ENCODE results near the gene CDKN2B-AS1.

The CDKN2B-AS1 gene

DNA sequence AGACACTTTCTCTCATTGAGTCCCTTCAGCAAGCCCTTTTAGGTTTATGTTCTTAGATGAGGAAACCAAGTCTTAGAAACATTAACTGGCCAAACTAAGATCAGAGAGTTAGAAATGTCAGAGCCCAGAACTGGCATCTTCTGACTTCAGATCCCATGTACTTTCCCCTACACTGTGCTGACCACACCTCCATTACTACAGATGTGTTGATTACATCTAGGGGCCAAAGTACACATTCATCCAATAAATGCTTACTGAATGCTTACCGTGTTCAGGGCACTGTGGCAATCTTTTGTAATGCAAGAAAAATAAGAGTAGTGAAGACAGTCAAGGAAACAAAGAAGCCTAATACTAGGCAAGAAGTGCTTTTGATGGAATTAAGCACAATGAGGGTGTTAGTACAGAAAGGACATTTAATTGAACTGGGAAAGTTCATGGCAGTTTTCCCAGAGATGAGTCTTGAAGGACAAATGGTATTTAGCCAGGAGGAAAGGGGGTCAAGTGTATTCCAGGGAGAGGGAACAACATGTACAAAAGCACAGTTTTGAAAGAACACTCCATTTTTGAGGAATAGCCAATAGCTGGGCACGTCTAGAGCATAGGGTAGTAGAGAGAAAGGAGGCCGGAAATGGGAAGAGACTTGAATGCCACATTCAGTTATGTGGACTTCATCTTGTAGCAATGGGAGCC, 104.2 kb downstream of the CDKN2B-AS1 start:
- H3K27me3 Mint-ChIP-seq: peaks cover 5% of the 10 kb centered on the region
- peaks cover 22% of the 10 kb centered on the region for H3K4me1 Mint-ChIP-seq (ENCODE audit: low read depth)
- no peak overlapping the region for H3K27ac Mint-ChIP-seq
- no peaks in the 10 kb centered on the region for H3K9me3 Mint-ChIP-seq (ENCODE audit: low read depth)
- no peak overlapping the region for H3K4me3 Mint-ChIP-seq
- H3K36me3 Mint-ChIP-seq: peaks cover 4% of the 10 kb centered on the region

DNA sequence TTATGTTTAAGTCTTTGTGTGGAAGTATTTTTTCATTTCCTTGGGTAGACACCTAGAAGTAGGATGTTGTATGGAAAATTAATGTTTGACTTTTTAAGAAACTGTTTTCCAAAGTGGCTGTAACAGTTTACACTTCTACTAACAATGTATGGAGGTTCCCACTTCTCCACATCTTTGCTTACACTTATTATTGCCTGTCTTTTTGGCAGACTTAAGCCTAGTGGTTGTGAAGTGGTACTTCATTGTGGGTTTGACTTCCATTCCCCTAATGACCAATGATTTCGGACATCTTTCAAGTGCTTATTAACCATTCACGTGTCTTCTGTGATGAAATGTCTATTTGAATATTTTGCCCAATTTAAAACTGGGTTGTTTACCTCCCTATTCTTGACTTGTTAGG, 106.0 kb downstream of the CDKN2B-AS1 start:
- peaks cover 29% of the 10 kb centered on the region for H3K4me1 Mint-ChIP-seq (ENCODE audit: low read depth)

DNA sequence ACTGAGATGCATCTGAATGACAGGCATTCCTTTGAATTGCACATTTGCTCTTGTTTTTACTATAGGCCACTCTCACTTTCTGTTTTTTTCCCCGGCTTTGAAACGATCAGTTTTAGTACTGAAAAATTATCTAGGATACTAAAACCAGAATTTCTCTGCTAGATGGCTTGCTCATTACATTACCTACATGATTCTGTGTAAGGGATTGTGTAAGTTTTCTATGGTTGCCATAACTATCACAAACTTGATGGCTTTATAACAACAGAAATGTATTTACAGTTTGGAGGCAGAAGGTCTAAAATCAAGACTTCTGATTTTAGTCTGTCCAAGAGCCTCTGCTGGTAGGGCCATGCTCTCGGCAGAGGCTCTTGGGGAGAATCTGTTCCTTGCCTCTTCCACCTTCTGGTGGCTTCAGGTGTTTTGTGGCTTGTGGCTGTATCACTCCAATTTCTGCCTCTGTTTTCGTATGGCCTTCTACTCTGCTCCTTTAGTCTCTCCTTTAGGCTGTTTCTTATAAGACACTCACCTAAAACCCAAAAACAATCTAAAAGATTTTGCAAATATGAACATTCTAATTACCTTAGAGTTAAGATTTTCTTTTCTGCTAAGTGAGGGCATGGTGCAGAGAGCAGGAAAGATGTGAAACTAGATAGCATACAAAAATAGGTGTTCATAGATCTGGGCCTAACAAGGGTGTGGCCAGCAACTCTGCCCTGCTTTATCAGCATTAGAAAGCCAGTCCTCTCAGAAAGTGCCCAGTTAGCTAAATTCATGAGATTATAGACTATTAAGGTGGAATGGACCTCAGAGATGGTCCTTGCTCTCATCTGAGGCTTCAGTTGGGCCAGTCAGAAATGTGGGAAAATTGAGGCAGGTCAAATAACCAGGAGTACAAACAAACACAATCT, 107.8 kb downstream of the CDKN2B-AS1 start:
- H3K9me3 Mint-ChIP-seq (ENCODE audit: low read depth): no peaks in the 10 kb centered on the region
- peaks cover 30% of the 10 kb centered on the region for H3K4me1 Mint-ChIP-seq (ENCODE audit: low read depth)
- peaks cover 4% of the 10 kb centered on the region for H3K27me3 Mint-ChIP-seq
- peaks cover 4% of the 10 kb centered on the region for H3K36me3 Mint-ChIP-seq
- no peak overlapping the region for H3K27ac Mint-ChIP-seq
- no peak overlapping the region for H3K4me3 Mint-ChIP-seq

More for the DNA sequence above, 106.0 kb downstream of the CDKN2B-AS1 start:
- peaks cover 4% of the 10 kb centered on the region for H3K36me3 Mint-ChIP-seq
- no peak overlapping the region for H3K4me3 Mint-ChIP-seq
- peaks cover 5% of the 10 kb centered on the region for H3K27me3 Mint-ChIP-seq
- no peak overlapping the region for H3K27ac Mint-ChIP-seq
- H3K9me3 Mint-ChIP-seq (ENCODE audit: low read depth): no peaks in the 10 kb centered on the region

DNA sequence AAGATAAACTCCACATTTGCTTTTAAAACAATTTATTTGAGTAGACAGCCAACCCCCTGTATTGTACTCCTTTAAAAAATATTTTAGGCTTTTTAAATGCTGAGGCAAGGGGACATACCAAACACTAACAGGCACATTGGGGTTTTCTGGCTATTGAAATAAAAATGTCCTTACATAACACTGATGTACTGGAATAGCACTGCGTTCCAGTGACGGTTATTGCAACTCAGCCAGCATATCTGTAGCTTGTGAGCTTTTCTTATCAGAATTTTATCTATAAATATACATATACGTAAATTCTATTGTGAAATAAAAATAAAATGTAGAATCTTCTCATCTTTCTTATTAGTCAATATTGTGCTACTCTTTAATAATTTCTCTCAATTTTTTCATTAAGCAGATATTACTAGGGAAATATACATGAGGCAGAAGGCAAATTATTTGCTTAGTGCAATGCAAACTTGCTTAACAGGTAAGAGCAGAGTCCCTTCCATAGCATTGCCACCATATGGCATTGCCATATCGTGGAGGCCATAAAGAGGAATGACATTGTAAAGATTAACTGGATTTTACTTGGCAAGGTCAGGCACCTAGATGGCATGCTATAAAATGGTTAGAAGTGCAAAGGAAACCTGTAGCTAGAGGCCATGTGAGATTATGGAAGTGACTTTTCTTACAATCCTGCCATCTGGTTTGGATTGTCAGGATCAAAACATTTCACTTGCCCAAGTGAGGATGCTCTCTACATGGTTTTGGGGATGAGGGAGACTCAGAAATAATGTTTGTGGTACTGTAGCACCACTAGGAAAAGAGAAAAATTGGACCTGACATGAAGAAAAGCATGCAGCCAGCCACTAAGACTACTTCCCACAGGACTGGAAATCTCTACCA, 109.3 kb downstream of the CDKN2B-AS1 start:
- Mint-ChIP-seq H3K4me3 (no peak overlapping the region), H3K4me1 (ENCODE audit: low read depth) (peaks cover 25% of the 10 kb centered on the region), H3K27ac (no peak overlapping the region), H3K36me3 (peaks cover 2% of the 10 kb centered on the region), H3K27me3 (peaks cover under 1% of the 10 kb centered on the region), H3K9me3 (ENCODE audit: low read depth) (no peaks in the 10 kb centered on the region)

DNA sequence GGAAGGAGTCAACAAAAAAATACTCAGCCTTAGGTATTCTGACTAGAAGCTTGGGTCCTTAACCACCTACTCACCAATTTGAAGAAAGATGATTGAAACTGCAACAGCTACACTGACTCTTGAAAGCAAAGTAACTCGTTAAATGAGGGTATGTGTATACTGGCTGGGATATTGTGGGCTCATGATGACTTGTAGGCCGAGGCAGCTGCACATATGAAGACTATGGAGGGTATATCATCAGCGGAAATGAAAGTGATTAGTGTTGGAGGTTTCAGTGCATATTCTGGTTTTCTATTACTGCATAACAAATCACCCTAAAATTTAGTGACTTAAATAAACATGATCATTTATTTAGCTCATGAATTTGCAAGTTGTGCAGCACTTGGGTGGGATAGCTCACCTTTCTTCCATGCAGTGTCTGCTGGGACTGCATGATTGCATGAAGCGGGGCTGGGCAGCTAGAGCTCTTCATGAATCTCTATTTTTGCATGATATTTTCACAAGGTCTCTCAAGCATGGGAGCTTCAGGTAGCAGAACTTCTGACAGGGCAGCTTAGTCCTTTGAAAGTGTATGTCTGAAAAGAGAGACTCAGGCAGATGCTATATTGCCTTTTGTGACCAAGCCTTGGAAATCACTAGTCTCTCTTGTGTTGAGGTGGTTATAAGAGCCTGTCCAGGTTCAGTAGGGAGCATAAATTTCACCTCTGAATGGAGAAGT, 110.6 kb downstream of the CDKN2B-AS1 start:
- H3K4me3 Mint-ChIP-seq: no peak overlapping the region
- no peak overlapping the region for H3K27ac Mint-ChIP-seq
- H3K36me3 Mint-ChIP-seq: peaks cover 2% of the 10 kb centered on the region
- no peaks in the 10 kb centered on the region for H3K9me3 Mint-ChIP-seq (ENCODE audit: low read depth)
- peaks cover 24% of the 10 kb centered on the region for H3K4me1 Mint-ChIP-seq (ENCODE audit: low read depth)
- H3K27me3 Mint-ChIP-seq: no peaks in the 10 kb centered on the region

DNA sequence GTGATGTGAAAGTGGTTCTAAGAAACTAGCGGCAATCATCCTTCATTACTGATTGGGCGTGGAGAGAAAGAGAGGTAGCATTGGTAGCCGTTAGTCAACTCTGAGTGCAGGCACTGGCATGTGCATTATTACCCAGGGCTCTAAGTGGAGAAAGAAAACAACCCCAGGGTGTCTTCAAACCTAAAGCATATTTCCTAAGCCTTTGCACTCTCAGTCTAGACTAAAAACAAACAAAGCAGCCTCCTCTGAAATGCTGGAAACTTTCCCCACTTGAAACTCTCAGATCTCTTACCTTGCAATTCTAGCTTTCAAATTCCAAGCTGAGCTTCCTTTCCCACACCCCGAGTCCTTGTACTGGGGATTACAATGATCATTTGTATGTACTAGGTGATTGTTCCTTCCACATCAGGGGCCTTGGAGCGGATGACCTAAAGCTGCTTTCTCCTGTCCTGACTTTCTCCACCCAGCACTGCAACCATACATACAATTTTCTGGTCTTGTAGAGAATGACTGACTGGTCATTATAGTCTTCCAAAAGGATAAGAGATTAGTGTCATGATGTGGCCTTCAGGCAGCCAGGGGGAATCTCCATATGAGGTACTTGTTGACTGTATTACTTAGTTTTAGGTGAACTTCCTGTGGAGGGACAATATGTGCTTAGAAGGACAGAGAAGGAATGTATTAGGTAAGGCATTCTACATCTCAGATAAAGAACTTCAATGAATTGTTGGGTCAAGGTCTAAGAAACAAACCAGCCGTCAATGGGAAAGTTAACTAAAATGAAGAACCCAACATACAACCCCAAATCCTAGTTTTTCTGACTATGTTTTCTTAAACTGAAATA, 112.8 kb downstream of the CDKN2B-AS1 start:
- H3K27ac Mint-ChIP-seq: no peak overlapping the region
- H3K4me3 Mint-ChIP-seq: no peak overlapping the region
- H3K36me3 Mint-ChIP-seq: peaks cover 8% of the 10 kb centered on the region
- peaks cover 1% of the 10 kb centered on the region for H3K27me3 Mint-ChIP-seq
- peaks cover 20% of the 10 kb centered on the region for H3K4me1 Mint-ChIP-seq (ENCODE audit: low read depth)
- H3K9me3 Mint-ChIP-seq (ENCODE audit: low read depth): no peaks in the 10 kb centered on the region

DNA sequence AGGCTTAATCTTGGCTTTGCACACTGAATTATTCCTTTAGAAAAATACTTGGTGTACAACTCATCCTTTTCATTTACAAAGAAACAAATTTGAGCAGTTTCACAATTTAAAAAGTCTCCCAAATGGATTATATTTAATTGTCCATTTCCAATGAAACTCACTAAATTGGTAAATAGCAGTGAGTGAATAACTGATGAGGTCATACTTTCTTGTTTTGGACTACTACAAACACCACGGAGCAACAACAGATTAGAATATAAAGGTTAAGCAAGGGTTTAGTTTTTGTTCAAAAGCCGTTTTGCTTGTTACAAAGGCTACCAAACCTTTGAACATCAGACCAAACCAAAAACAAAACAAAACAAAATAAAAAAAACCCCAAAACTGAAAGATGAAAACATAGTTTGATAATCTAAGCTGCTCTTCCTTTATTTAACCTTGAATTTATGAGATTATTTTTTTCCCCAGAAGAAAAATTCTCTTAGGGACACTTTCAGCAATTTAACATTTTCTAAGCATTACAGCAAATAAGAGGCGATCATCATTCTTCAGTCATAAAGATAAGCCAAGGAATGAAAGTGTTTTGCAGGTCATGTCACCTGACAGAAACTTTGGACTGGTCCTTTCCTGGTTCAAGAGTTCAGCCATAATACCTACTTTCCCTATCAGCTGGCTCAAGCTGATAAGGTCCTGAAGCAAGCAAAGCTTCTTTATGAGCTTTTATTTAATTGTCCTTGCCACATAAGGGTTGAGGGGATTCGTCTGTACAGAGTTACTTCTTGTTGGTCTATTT, 114.2 kb downstream of the CDKN2B-AS1 start:
- Mint-ChIP-seq H3K9me3 (ENCODE audit: low read depth) (no peaks in the 10 kb centered on the region), H3K36me3 (peaks cover 8% of the 10 kb centered on the region), H3K27ac (no peak overlapping the region), H3K27me3 (peaks cover 5% of the 10 kb centered on the region), H3K4me3 (no peak overlapping the region), H3K4me1 (ENCODE audit: low read depth) (peaks cover 16% of the 10 kb centered on the region)

DNA sequence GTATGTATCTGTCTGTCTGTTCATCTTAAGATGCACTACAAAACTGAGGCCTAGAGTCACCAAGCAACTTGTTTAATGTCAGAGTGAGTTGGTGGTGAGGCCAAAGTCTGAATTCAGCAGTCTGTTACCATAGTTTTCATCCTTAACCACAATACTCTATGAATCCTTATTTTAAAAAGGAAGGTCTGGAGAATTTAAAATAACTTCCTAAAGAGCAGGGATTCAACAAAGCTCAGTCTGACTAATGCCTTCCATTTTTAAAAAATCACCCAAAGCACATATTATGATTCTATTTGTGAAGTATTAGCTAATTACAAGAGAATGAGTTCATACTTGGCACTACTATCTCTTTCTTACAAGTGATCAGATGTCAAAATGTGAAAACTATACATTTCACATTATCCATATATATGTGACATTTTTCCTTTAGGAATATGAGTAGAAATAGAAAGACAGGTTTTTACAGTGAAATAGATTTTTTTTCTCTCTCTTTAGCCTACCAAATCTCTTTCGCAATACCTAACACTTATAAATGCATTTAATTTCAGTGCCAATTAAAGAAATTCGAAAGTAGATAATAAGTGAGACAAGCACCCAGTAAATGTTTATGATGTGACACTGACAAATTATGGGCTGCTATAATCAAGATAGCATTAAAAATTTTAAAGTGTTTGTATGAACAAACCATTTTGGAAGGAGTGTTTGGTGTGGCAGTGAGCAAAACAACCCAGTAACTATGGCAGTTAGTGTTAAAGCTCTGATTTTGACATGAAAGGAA, 116.8 kb downstream of the CDKN2B-AS1 start:
- Mint-ChIP-seq H3K36me3 (peaks cover 8% of the 10 kb centered on the region), H3K4me1 (ENCODE audit: low read depth) (peaks cover 9% of the 10 kb centered on the region), H3K9me3 (ENCODE audit: low read depth) (no peaks in the 10 kb centered on the region), H3K27ac (no peak overlapping the region), H3K4me3 (no peak overlapping the region), H3K27me3 (peaks cover 5% of the 10 kb centered on the region)

DNA sequence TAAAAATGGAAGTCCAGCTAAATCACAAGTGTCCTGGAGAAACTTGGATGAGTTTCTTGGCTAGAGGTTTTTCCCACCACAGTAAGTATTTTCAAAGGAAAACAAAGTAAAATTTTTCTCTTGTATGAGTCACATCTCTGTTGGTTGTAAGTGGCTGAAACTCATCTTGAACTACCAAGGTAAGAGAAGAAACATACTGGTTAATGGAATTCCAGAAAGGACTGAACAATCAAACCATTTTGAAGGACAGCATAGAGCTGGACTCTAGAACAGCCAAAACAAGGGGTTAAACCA, 117.3 kb downstream of the CDKN2B-AS1 start:
- peaks cover 8% of the 10 kb centered on the region for H3K36me3 Mint-ChIP-seq
- no peak overlapping the region for H3K4me3 Mint-ChIP-seq
- peaks cover 5% of the 10 kb centered on the region for H3K27me3 Mint-ChIP-seq
- H3K4me1 Mint-ChIP-seq (ENCODE audit: low read depth): peaks cover 7% of the 10 kb centered on the region
- H3K9me3 Mint-ChIP-seq (ENCODE audit: low read depth): no peaks in the 10 kb centered on the region
- H3K27ac Mint-ChIP-seq: no peak overlapping the region

DNA sequence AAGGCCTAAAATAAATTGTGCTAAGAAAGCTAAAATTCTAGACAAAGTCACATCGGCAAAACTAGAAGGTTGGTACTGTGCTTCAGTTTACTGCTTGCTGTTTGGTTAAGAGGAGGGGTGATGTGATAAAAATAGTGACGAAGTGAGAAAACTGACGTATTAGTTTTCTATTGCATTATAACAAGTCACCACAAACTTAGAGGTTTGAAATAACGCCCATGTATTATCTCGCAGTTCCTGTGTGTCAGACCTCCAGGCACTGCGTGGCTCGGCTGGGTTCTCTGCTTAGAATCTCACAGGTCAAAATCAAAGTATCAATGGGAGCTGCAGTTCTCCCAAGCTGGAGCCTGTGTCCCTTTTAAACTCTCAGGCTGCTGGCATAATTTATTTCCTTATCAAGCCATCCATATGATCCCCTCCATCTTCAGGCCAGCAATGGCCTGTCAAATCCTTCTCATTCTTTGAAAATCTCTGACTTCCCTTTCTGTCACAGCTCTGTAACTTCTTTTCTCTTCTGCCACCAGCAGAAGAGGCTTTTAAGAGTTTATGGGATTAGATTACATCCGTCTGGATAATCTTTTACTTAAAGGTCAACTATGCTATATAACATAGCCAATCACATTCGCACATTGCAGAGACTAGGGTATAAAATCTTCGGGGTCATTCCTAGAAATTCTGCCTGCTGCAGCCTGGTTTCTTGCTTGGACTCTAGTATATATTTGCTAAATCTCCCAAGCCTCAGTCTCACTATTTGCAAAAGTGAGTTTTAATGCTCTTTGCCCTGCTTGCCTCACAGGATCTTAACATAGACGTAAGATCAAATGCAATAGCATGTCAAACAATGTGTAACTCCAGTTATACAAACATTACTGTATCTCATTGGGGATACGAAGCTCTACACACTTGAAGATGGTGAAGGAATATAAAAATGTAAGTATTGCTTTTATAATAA, 118.6 kb downstream of the CDKN2B-AS1 start:
- Mint-ChIP-seq H3K36me3 (peaks cover 6% of the 10 kb centered on the region), H3K27me3 (peaks cover 5% of the 10 kb centered on the region), H3K4me3 (no peak overlapping the region), H3K27ac (no peak overlapping the region), H3K4me1 (ENCODE audit: low read depth) (peaks cover 4% of the 10 kb centered on the region), H3K9me3 (ENCODE audit: low read depth) (no peaks in the 10 kb centered on the region)

DNA sequence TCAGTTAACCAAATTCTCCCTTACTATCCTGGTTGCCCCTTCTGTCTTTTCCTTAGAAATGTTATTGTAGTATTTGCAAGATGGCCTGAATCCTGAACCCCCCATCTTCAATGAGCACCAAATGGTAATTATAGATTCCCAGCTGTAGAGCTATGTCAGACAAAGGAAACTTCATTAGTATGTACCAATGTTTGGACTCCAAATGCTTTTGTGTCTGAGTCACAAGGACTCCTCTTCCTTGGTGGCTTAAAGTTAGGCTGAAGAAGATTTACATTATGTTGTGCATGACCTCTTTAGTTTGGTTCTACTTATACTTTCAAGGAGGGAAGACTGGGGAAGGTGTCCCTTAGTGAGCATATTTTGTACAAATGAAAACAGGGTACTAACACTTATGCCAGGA, 120.4 kb downstream of the CDKN2B-AS1 start:
- Mint-ChIP-seq H3K27me3 (peaks cover 5% of the 10 kb centered on the region), H3K27ac (no peak overlapping the region), H3K36me3 (peaks cover 6% of the 10 kb centered on the region), H3K4me3 (no peak overlapping the region), H3K9me3 (ENCODE audit: low read depth) (no peaks in the 10 kb centered on the region), H3K4me1 (ENCODE audit: low read depth) (peaks cover 15% of the 10 kb centered on the region)

DNA sequence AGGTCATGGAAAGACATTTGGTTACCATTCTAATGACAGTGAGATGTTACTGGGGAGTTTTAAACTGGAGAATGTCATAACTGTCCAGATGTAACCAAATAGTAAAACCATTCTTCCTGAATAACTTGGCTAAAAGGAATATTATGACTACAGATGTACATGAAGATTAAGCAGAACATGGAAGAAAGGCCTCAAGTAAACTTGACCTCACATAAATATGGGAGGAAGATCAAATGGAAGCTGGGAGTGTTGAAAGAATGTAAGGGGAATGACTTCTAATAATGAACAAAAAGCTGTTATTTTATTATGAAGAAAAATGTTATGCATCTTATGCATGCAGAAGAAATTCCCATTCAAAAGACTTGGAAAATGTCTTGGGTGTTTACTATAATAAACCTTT, 122.2 kb downstream of the CDKN2B-AS1 start:
- H3K4me3 Mint-ChIP-seq: no peak overlapping the region
- peaks cover 4% of the 10 kb centered on the region for H3K27me3 Mint-ChIP-seq
- peaks cover 15% of the 10 kb centered on the region for H3K4me1 Mint-ChIP-seq (ENCODE audit: low read depth)
- no peaks in the 10 kb centered on the region for H3K9me3 Mint-ChIP-seq (ENCODE audit: low read depth)
- no peak overlapping the region for H3K27ac Mint-ChIP-seq
- peaks cover 4% of the 10 kb centered on the region for H3K36me3 Mint-ChIP-seq

All from activated naive CD8-positive, alpha-beta T cell (primary cell).